ENCODE data around the gene CLSTN2.

Gene CLSTN2

DNA sequence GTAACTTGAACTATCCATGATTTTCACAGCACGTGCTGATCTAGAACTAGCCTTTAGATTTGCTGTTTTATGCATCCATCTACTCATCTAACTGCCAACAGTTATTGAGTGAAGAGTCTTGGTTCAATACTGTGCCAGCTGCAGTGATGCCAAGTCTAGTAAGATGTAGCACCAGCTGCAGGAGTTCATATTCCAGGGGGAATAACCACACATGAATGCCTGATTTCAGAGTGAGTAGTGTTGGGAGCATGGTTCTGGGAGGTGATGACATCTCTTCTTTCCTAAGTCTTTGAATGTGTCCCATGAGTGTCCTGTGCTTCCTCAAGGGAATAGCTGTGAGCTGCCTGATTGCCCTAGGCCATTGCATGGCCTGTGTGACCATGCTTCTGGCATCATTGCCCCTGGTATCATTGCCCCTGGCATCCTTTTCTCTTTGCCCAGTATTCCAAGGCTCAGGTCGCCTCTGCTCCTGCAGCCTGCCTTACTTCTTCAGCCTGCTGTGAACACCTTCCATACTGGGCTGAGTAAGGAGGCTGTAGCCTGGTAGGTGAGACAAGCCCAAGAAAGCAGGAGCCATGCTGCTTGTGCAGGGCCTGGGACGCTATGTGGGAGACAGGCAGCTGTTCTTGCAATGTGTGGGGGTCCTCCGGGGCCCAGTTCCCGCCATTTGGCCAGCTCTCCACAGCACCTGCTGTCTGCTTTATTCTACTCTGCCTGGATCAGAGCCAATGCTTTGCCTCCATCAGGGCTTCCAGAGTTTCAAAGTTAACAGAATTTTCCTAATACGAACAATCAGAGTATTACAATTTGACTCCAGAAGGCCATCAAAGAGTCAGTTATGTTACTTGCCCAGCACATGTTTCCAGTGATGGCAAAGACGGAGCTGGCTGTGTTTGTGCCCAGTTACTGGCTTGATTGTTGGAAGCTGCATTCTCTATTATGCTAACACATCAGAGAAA, 73.2 kb downstream of the CLSTN2 start:
- no peak for DNase-seq

DNA sequence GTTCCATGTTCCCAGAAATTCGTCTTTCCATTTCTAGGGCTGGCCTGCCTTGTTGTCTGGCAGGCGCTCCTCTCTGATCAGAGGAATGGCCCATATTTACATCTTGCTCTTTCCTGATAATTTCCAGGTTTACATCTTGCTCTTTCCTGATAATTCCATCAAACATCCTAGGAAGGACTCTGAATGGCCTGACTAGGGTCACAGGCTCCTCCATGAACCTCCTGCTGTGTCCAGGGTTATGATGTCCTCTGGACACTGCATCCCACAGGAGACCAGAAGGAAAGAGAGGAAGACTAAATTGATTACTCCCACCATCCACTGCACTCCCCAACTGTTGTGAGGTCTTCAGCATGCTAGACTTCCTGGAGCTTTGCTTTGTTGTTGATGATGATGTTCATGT, 75.4 kb downstream of the CLSTN2 start:
- DNase-seq: no peak

DNA sequence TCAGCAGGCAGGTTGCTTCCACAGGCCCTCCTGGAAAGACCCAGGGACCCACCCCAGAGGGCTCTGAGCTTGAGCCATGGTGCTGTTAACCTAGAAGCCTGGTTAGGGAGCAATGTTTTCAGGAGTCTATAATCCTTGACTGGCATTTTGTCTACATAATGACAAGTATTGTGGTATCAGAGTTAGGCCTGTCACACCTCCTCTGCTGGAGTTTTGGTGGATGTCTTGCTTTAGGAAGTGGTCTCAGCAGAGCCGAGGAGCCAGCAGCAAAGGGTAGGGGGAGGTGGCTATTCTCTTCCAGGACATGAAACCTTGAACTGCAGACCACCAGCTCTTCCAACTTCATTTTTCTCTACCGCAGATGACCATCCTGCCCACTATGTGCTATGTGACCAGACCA, 76.1 kb downstream of the CLSTN2 start:
- no peak for DNase-seq

DNA sequence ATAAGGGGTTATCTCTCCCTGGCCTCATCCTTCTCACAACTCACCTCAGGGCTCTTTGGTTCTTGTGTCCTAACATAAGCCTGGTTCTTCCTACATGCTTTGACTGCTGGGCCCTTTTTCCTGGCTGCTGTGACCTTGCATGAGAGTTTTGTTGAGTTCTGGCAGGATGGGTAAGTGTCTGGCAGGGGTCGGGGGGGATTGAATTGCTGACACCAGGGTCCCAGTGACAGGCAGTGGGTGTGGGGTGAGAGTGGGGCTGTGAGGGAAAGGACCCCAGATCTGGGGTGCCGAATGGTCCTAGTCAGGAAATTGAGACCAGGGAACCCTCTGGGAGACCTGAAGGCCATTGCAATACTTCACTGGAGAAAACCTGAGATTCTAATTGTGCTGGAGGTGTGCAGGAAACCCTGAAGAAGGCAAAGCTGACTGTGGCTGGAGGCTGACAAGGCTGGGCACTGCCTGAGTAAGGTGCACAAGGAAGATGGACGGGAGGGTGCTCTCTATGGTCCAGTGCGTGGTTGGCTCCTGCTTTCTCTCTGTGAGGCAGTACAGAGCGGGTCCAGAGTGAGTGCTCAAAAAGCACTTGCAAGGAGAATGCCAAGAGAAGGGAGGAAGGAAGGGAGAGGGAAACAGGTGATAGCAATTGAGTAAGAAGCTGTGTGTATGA, 76.8 kb downstream of the CLSTN2 start:
- DNase-seq: no peak

DNA sequence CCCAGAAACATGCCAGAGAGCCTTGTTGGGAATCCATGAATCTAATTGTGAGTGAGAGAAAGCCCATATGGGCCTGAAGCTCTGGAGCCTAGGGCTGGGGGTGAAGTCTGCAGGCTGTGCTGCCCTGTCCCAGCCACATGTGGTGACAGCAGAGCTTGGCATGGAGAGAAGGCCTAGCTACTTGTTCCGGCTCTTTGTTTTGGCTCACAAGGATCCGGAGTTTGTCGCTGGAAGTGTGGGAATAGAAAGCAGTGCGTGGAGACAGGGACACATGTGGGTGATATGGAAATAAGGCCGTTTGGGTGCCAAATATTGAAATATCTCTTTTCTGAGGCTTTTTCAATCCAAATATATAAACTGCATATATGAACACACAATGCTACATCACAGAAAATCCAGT, 78.2 kb downstream of the CLSTN2 start:
- no peak for DNase-seq

DNA sequence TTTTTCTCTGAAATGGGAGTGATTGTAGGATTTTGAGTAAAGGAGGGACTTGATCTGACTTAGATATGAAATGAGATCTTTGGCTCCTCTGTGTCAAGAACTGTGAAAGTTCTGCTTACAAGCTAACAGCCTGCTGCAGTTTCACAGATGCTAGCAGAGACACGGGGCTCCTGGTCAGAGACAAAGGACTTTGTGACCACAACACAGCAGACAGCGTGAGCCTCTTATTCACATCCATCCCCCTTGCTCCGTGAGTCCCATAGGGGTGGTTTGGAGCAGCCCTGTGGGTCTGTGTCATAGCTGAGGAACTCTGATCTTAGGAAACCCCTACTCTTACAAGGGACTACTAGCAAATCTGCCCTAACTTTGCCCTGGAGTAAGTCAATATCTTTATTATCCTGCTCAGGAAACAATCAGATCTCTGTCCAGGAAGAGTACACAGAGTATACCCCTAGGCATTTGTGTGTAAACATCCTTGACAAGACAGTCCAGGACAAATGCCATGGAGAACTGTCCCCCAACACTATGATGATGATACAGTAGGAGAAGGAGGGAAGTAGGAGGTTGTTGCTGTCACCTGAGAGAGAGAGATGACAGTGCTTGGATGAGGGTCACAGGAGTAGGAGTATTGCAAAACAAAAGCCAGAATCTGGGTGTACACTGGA, 80.0 kb downstream of the CLSTN2 start:
- DNase-seq: no peak

DNA sequence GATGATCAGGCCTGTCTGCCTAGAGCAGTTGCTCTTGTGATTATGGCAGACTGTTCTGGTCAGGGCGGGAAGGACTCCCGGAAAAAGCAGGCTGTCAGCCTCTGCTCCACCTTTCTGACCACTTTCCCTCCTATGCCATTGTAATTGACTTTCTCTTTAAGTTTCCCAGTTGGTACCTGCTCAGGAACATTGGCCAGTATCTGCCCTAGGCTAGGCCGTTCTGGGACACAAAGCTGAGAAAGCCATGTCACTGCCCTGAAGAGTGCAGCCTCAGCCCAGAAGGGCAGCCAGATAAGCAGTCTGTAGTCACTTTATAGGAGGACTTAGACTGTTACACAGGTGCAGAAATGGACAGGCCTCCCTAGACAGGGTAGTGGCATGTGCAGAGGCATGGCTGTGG, 80.8 kb downstream of the CLSTN2 start:
- no peak for DNase-seq

DNA sequence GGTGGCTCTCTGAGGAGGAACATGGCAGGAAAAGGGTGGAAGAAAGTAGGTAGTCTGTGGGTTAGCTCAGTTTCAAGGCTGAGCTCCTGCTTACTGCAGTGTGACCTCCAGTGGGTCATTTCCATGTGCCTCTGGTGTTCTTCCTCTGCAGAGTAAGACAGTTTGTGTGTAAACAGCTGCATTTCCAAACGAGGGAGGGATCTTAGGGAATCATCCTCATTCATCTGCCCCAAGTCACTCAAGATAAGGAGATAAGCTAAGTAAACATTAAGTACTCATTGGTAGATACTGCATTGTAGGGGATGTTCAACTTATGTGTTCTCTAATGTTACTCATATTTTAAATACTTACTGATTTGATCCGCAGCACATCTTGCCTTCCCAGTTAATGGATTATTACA, 83.6 kb downstream of the CLSTN2 start:
- DNase-seq: no peak

DNA sequence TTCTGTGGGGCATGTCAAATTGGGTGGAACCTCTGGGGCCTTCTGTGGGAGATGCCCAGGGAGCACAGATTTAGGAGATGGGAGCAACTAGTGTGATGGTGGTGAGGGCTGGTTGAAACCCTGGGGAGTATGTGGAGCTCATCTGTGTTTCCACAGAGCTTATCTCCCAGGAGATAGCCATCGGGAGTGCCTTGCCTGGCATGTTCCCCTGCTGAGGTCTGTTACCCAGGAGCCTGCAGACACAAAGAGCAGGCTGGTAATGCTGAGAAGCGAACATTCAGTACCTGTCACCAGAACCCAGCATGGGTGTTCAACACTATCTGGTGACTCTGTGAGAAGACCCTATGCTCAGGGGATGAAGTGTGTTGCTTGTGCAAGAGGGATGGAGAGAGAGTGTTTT, 85.0 kb downstream of the CLSTN2 start:
- DNase-seq: no peak

DNA sequence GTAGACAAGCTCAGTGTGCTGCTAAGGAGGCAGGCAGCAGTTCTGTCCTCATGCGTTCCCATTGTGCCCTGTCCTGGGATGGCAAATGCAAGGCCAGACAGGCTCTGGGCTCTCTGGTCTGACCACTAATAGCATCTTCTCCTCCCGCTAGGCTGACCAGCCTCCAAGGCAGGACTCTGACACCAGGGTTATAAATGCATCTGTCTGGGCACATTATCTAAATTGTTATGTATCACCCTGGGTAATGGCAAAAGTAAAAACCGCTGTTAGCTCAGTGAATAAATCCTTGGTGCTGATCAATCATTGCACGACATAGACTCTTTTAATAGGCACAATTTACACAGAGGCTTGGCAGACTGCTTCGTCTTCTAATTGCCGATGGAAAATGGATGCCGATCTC, 85.6 kb downstream of the CLSTN2 start:
- DNase-seq: no peak

DNA sequence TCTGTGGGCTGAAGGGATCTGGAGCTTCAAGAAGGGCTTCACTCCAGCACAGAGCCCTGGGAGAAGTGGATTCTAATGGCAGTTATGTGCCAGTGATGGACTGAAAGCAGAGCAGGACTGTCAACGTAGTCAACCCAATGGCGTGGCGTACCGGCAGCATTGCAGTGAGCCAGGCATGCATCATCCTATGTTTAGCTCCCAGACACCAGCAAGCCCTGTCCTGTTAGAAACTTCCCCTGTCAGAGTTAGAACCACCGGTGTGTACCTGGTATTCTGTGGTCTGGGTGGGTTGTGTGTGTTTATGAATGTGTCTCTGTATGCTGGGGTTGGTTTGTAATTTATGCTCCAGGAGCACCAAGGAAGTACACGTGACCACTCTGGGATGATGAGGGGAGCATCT, 86.3 kb downstream of the CLSTN2 start:
- no peak for DNase-seq

DNA sequence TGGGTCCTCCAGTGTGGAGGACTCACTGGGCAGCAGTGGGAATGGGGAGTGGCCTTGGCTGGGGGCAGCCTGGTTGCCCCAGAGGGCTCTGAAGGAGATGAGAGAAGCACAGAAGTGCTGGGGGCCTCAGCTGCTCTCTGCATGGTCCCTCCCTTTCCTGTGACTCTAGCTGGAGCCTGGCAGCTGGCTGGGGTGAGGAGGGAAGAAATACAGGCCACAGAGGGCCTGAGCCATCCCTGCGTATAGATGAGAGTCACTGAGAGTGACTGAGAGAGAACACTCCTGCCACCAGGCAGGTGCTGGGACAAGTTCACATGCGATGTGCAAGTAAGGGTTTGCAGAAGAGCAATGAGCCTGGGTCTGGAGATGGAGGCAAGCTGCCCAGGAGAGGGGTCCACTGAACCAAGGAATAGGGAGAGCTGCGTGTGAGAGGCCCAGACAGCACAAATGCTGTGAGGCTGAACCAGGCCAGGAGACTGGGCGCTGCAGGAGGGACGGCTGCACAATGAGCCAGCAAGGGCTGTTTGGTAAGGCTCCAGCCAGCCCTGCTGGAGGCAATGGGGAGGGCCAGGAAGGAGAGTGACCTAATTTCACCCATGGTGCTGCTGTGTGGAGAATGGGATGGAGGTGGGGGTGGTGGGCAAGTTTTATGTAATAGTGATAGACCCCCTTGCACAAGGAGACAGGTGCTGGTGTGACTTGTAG, 87.2 kb downstream of the CLSTN2 start:
- no peak for DNase-seq

DNA sequence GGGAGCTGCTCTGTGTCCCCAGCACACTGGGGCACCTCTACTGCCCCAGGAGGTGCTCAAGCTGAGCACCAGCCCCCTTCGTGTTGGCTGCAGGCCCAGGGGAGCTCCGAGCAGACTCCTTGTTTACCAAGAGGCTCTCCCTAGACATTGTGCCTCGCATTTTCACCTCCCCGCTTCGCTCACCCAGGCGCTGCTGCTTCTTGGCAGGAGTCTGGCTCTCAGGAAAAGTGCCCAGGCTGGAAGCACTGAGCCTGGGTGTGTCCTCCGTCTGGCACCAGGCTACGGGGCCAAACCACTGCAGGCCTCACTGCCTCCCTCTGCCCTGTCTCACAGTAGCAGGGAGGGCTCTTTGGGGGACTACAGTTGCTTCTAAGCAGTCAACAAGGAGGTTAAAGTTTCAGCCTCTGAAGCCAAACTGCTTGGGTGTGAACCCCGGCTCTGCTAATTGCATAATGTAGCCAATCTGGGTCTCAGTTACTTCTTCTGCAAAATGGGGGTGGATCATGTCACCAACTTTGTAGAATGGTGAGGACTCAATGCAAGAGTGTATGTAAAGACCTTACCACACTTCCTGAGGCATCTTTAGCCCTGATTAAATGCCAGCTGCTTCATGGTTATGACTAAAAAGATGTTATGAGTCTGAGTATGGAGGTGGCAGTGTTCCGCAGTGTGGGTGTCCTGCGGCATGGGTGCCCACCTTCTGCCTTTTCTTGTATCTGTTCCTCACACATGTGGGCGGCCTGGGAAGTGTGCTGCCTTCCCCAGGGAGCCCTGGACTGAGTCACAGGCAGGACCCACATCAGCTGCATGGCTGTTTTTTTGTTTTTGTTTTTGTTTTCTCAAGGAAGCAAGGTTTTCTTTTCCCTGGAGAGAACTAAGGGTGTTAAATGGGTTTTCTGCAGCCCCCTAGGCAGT, 88.9 kb downstream of the CLSTN2 start:
- DNase-seq: no peak

DNA sequence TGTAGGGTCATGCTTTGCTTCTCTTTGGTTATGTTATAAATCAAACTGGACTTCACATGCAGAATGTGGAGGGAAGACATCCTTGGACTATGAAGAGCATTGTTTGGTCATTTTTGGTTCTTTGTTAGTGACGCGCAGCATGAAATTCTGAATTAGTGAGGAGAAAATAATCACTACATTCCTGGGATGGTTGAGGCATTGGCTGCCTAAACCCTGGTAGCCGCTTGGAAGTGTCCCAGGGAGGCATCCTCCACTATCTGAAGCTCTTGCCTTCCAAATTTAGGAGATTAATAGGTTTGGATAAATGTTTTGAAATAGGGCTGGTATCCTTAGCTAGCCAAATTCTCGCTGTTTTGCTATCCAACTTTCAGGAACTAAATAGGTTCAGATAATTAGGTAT, 96.2 kb downstream of the CLSTN2 start:
- no peak for DNase-seq

DNA sequence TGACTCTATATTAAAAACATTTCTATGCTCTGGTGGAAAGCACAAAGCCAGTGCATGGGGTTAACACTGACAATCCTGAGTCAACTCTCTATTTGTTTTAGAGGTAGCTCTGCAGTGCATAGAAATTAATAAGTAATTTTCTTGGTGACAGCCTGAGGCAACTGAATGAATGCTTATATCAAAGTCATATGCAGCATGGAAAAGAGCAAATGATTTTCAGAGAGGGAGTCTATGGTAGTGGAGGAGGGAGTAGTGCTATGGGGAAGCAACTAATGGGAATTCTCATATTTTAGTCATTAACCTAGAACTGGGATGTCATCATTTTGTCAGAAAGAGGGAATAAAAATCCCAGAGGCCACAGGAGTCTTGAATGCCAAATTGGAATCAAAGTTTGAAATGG, 99.1 kb downstream of the CLSTN2 start:
- DNase-seq: no peak

DNA sequence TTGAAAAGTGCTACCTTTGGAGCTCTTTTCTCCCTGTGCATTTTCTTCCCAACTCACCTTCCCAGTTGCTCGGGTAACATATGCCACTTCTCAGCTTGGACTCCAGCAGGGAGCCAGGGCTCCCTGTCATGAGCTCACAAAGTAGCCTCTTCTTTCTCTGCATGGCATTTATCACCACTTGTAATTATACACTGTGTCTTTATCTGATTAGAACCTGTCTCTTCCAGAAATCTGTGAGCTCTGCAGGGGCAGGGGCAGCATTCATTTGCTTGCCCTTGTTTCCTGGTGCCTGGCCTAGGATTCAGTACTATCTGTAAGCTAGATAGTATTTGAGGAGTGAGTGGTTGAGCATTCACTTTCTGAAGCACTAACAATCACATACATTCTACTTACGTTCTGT, 100.9 kb downstream of the CLSTN2 start:
- no peak for DNase-seq

DNA sequence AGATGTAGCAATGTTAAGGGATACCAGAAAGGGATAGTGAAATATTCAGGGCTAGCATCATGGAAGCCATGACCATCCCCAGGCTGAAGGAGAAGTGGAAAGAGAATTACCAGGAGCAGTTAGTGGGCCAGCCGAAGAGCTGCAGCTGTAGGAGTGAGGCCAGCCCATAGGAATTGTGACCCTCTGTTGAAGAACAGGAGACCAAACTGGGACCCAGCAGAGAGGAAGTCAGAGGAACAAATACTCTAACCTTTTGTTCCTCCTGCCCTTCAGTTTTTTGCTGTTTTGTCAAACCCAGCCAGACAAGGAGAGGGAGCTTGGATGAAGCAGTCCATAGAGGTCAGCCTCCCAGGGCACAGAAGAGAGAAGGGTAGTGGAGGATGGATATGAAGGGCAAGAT, 115.4 kb downstream of the CLSTN2 start:
- no peak for DNase-seq

DNA sequence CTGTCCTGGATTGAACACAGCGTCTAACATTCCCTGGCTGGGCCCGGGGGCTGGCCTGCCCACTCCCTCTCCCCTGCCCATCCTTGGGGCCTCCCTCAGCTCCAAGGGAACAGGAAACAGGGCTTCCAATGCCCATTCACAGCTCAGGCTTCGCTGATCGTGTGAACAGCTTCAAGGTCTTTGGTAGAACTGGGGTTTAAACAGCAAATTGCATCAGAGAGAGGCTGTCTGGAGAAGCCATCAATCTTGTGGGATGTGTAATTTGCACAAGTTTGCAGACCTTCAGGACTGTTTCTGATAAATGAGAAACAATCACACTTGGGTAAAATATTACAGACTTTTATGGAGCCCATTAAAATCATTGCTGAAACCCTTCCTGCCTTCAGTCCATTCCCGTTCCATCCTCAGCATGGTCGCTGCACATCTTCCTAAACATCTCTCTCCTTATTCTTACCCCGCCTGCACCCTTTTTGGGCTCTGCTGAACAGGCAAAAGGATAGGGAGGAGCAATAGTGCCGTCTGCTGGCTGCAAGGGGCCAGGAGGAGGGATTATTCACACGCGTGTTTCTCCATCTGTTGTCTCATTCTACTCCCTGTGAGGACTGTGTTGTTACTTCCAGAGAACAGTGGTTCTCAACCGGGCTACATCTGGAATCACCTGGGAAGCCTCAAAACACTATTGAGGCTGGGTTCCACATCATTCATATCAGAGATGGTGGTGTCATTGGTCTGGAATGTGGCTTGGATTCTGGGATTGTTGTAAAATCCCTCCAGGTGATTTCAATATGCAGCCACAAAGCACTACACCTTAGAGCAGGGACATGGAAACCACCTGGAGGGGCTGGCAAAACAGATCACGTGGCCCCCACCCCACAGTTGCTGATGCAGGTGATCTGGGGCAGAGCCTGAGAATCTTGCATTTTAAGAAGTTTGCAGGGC, 116.3 kb downstream of the CLSTN2 start:
- DNase-seq: no peak

DNA sequence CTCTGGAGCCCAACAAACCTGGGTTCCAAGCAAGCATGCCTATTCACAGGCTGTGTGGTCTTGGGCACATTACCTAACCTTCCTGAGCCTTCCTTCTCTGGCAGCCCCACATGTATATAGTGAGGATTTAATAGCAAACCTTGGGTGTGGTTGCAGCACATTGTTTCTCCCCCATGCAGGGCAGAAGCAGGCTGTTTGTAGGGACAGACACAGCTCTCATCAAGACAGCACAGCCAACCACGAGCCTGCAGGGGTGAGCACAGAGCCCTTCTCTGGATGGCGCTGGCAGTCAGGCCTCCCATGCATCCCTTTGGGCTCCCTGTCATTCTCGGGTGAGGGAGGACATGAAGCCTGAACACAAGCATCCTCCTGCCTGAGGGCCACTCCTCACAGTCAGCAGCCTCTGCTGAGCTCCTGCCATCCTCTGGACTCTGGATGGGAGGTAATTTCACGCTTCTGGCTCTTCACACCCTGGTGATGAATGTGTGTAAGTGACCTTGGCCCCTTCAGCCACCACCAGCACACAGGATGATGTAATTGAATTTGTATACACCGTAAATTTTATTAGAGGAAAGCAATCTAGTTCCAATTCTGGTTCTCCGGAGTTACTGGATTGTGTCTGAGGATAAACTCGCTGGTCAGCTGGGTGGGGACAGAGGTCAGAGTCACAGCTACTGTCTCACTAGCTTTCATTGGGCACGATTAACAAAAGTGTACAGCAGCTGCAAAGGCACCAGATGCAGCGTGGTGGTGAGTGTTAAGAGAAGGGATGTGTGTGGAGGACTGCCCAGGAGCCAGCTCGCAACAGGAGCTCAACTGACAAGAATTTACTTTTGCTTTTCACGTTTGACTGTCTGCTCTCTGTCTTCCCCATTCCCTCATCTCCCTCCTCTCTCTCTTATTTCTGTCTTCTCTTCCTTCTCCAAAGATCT, 118.1 kb downstream of the CLSTN2 start:
- no peak for DNase-seq

DNA sequence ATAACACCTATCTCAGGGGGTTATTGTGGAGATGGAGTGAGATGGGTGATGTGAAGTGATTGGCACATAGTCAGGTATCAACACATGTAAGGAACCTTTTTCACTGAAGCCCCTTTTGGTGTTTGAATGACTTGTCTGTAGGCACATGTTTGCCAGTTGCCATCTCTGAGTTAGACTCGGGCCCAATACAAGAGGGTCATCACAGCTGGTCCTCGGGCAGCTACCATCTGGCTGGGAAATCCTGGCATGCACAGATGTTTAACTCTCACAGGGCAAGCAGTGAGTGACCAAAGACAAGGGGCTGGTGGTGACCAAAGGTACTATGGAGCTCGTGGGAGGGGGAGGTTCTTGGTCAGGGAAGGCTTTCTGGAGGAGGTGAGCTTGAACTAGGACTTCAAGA, 118.8 kb downstream of the CLSTN2 start:
- DNase-seq: no peak

All from 8988T (cell line).